Heart left ventricle (tissue), 13 donors: ENCODE results near the gene FBLL1.
"Not testable (repeated sequence)": the region's sequence is repeated elsewhere in the genome, so short reads cannot be mapped to it uniquely, and the experiment has no call there.

Source experiments
- POLR2A ChIP-seq, 2 donors: fragments of 450-650 bp; IDR thresholded peaks; one replicate each; pipeline ENCODE4 v1.6.1; 2017; ENCODE audit warnings: antibody characterized with exemption in 2 of 2, mild to moderate bottlenecking in 2 of 2, moderate library complexity in 2 of 2
- TF ChIP-seq, protein P1 (sequence below), 12 donors: fragments of 200-600 bp; sonication (generic) in 4 of 12; IDR thresholded peaks; one replicate each; pipeline versions ENCODE4 v1.5.0 to v1.8.0; 2018 to 2022; ENCODE audit warnings: antibody characterized with exemption in 12 of 12, mild to moderate bottlenecking in 5 of 12
- donor health status: ischemic (EF 13 %, LVEDD 7.1; RV severe dilation, severe dysfunction).
- donor health status: DM: no; HTN: yes; CAD: no.
- donor health status: DM: no; HTN: no; CAD: no.
- donor health status: ischemic (EF 25% LVEDD 6.9; RV normal size, moderate dysfunction).
- donor health status: ischemic (EF 25% LVEDD 5.7; RV mildly dilated, moderate dysfunction).
- donor health status: ischemic (EF 35%, LVEDD 5.7; RV mildly dilated, moderate dysfunction).
- donor health status: nonischemic (EF 11% LVEDD 7.7; RV severe dilation, severe dysfunction).
- donor health status: DM: yes; HTN: yes; CAD: no.
- donor health status: PGD.
- donor health status: ischemic (EF 29% LVEDD 5.4; RV normal size, mild dysfunction).
- donor health status: nonischemic (EF 23%, LVEDD 6.1; RV moderate dilation, normal function).

DNA sequence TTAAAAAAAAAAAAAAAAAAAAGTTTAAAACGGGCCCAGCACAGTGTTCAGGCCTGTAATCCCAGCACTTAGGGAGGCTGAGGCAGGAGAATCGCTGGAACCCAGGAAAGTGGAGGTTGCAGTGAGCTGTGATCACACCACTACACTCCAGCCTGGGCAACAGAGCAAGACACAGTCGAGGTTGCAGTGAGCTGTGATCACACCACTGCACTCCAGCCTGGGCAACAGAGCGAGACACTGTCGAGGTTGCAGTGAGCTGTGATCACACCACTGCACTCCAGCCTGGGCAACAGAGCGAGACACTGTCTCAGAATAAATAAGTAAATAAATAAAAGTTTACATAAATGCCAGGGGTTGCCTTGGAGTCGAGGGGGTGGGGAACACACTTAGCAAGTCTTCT lies 5.2 kb downstream of the FBLL1 start:
- TF ChIP-seq, protein P1, sequence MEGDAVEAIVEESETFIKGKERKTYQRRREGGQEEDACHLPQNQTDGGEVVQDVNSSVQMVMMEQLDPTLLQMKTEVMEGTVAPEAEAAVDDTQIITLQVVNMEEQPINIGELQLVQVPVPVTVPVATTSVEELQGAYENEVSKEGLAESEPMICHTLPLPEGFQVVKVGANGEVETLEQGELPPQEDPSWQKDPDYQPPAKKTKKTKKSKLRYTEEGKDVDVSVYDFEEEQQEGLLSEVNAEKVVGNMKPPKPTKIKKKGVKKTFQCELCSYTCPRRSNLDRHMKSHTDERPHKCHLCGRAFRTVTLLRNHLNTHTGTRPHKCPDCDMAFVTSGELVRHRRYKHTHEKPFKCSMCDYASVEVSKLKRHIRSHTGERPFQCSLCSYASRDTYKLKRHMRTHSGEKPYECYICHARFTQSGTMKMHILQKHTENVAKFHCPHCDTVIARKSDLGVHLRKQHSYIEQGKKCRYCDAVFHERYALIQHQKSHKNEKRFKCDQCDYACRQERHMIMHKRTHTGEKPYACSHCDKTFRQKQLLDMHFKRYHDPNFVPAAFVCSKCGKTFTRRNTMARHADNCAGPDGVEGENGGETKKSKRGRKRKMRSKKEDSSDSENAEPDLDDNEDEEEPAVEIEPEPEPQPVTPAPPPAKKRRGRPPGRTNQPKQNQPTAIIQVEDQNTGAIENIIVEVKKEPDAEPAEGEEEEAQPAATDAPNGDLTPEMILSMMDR (IDR thresholded peaks at IDR 0.05) = not testable (repeated sequence)
- TF ChIP-seq POLR2A (IDR thresholded peaks at IDR 0.05) = not testable (repeated sequence)
